A549 (cell line): ENCODE results near the gene DNAJC18. TPM values are rescaled to one million over a fixed set of nuclear protein-coding genes. Genes with fewer than 3 reads are reported as not detected.

ENCODE experiments used
- ATAC-seq, 2 experiments: fragments of 200-7000 bp in 1 of 2; fragments of >200 bp in 1 of 2; cut with Nextera tagmentation in 1 of 2; cut with Tn5 transposase in 1 of 2; 3 replicates each; pipeline versions ENCODE4 v1.8.0 to v1.9.1; 2018 to 2020; ENCODE audit warnings: mild to moderate bottlenecking in 1 of 2, moderate library complexity in 1 of 2
- CTCF ChIA-PET: fragments of 300-600 bp; sonication (Branson Sonifier 250); formaldehyde crosslinking; extraction: SDS; loops from one replicate; lab custom pipeline; 2021; ENCODE audit warnings: antibody characterized with exemption, inconsistent platforms; lab: Yijun Ruan, JAX
- POLR2A ChIA-PET: fragments of 350-600 bp; formaldehyde crosslinking; extraction: SDS; loops from one replicate; lab custom pipeline; 2021; ENCODE audit warnings: antibody characterized with exemption, inconsistent platforms; lab: Yijun Ruan, JAX
- DNase-seq, 2 experiments: peaks; one replicate each; pipeline versions ENCODE4 v3.0.0 to v3.0.0-alpha.2; 2011 to 2016; ENCODE audit warnings: low read depth in 1 of 2, low spot score in 1 of 2
- FAIRE-seq: peaks from 2 replicates; lab custom pipeline; 2011; peaks lifted over from hg19 to GRCh38; lab: Jason Lieb, UNC
- H3K27ac ChIP-seq, 2 experiments: fragments of >200 bp; sonication (Bioruptor Twin); formaldehyde crosslinking; 3 replicates each; pipeline ENCODE4 v1.5.1; 2016 to 2017
- H3K4me1 ChIP-seq: fragments of >200 bp; sonication (Bioruptor Twin); formaldehyde crosslinking; 3 replicates; pipeline ENCODE4 v1.6.1; 2016
- H3K4me2 ChIP-seq: fragments of >200 bp; sonication (Bioruptor Twin); formaldehyde crosslinking; 3 replicates; pipeline ENCODE4 v1.6.1; 2016
- H3K4me3 ChIP-seq: fragments of >200 bp; sonication (Bioruptor Twin); formaldehyde crosslinking; 3 replicates; pipeline ENCODE4 v1.5.1; 2016
- H3K9me3 ChIP-seq: fragments of >200 bp; sonication (Bioruptor Twin); formaldehyde crosslinking; 3 replicates; pipeline ENCODE4 v1.6.1; 2016
- CBX2 ChIP-seq: fragments of 200-600 bp; sonication (generic); IDR thresholded peaks from 2 replicates; pipeline ENCODE4 v1.6.1; 2016; ENCODE audit warnings: low read depth, mild to moderate bottlenecking, borderline replicate concordance
- CHD4 ChIP-seq: fragments of 200-600 bp; sonication (generic); IDR thresholded peaks from 2 replicates; pipeline ENCODE4 v1.6.1; 2016; ENCODE audit warnings: antibody characterized with exemption, mild to moderate bottlenecking, borderline replicate concordance
- EHMT2 ChIP-seq: fragments of 200-600 bp; sonication (generic); IDR thresholded peaks from 2 replicates; pipeline ENCODE4 v1.6.1; 2016; ENCODE audit warnings: antibody characterized with exemption, low read depth, mild to moderate bottlenecking, moderate library complexity
- EP300 ChIP-seq, 2 experiments: fragments of >200 bp; sonication (Bioruptor Twin); formaldehyde crosslinking; IDR thresholded peaks; 2 replicates in 1 of 2; 3 replicates in 1 of 2; pipeline ENCODE4 v1.6.1; 2016 to 2017
- GATA3 ChIP-seq: IDR thresholded peaks from 2 replicates; pipeline ENCODE4 v1.6.1; 2012; ENCODE audit warnings: borderline replicate concordance
- HEYL ChIP-seq: fragments of 250-450 bp; sonication (Bioruptor Pico); IDR thresholded peaks from 2 replicates; pipeline ENCODE4 v1.8.0; 2021; ENCODE audit warnings: mild to moderate bottlenecking, moderate library complexity
- HOXA7 ChIP-seq: fragments of 250-450 bp; sonication (Bioruptor Pico); IDR thresholded peaks from 2 replicates; pipeline ENCODE4 v1.5.0; 2020; ENCODE audit warnings: mild to moderate bottlenecking, moderate library complexity
- HOXB13 ChIP-seq: fragments of 250-450 bp; sonication (Bioruptor Pico); IDR thresholded peaks from 2 replicates; pipeline ENCODE4 v1.5.0; 2020; ENCODE audit warnings: low read depth, mild to moderate bottlenecking, moderate library complexity
- HOXB5 ChIP-seq: fragments of 250-450 bp; sonication (Bioruptor Pico); IDR thresholded peaks from 2 replicates; pipeline ENCODE4 v1.5.0; 2020; ENCODE audit warnings: mild to moderate bottlenecking, moderate library complexity
- KDM5A ChIP-seq: fragments of 200-600 bp; sonication (generic); IDR thresholded peaks from 2 replicates; pipeline ENCODE4 v1.6.1; 2016; ENCODE audit warnings: antibody characterized with exemption, mild to moderate bottlenecking
- MYC ChIP-seq: IDR thresholded peaks from 2 replicates; pipeline ENCODE4 v1.6.1; 2012; ENCODE audit warnings: mild to moderate bottlenecking, inconsistent platforms, low read length, improper control_type of control experiment, borderline replicate concordance
- NFE2L2 ChIP-seq: fragments of 150-350 bp; conservative IDR thresholded peaks from 2 replicates; pipeline ENCODE4 v1.6.1; 2014; ENCODE audit warnings: low read length
- NPAS2 ChIP-seq: fragments of 250-450 bp; sonication (Bioruptor Pico); IDR thresholded peaks from 2 replicates; pipeline ENCODE4 v1.8.0; 2022; ENCODE audit warnings: mild to moderate bottlenecking, moderate library complexity, borderline replicate concordance
- POLR2A ChIP-seq: IDR thresholded peaks from 2 replicates; pipeline ENCODE4 v1.6.1; 2012; ENCODE audit warnings: mild to moderate bottlenecking, low read length
- POLR2AphosphoS2 ChIP-seq: conservative IDR thresholded peaks from 2 replicates; pipeline ENCODE4 v1.6.1; 2012; ENCODE audit warnings: low read length, improper control_type of control experiment, inconsistent platforms
- RCOR1 ChIP-seq: fragments of 150-350 bp; IDR thresholded peaks from 2 replicates; pipeline ENCODE4 v1.6.1; 2014; ENCODE audit warnings: antibody characterized with exemption, low read length, low read depth
- RFX5 ChIP-seq: fragments of 450-650 bp; IDR thresholded peaks from 2 replicates; pipeline ENCODE4 v1.7.1; 2014; ENCODE audit warnings: antibody characterized with exemption, mild to moderate bottlenecking, moderate library complexity
- SMC3 ChIP-seq: fragments of >200 bp; sonication (Bioruptor Twin); formaldehyde crosslinking; IDR thresholded peaks from 3 replicates; pipeline ENCODE4 v1.6.1; 2018; ENCODE audit warnings: inconsistent platforms
- ZFP36 ChIP-seq: fragments of 450-650 bp; IDR thresholded peaks from 2 replicates; pipeline ENCODE4 v1.6.1; 2014; ENCODE audit warnings: borderline replicate concordance; ENCODE audit not compliant: partially characterized antibody
- WGBS: methylation state at CpG from one replicate; pipeline ENCODE4 v1.1.6; 2017; ENCODE audit errors: missing lambda C conversion rate; 5-methylcytosine and 5-hydroxymethylcytosine counted together
- polyA plus RNA-seq, 4 experiments: library from polyadenylated mRNA; depleted of rRNA in 3 of 4; stranded (reverse); fragments of >200 nt; fragmentation: RNase III in 1 of 4; extraction: RNeasy Plus Mini Kit Qiagen cat#74134 plus additional on column Dnase treatment in 1 of 4; gene quantifications; 2 replicates in 3 of 4; 3 replicates in 1 of 4; pipeline ENCODE4 v1.2.3, GENCODE V29; 2011 to 2017
- TF ChIP-seq, protein P1 (sequence below): fragments of 250-450 bp; sonication (Bioruptor Pico); IDR thresholded peaks from 2 replicates; pipeline ENCODE4 v1.5.0; 2021; ENCODE audit warnings: mild to moderate bottlenecking, moderate library complexity, borderline replicate concordance
- TF ChIP-seq, protein P2 (sequence below): fragments of >200 bp; sonication (Bioruptor Twin); formaldehyde crosslinking; IDR thresholded peaks from 3 replicates; pipeline ENCODE4 v1.6.1; 2016
- TF ChIP-seq, protein P3 (sequence below): fragments of 250-450 bp; sonication (Bioruptor Pico); IDR thresholded peaks from 2 replicates; pipeline ENCODE4 v1.5.0; 2020; ENCODE audit warnings: low read depth, mild to moderate bottlenecking, moderate library complexity

DNAJC18 gene
- polyA plus RNA-seq, 2 of the 4 experiments (the other 2 are of a cell fraction) = 5.3 TPM

DNA sequence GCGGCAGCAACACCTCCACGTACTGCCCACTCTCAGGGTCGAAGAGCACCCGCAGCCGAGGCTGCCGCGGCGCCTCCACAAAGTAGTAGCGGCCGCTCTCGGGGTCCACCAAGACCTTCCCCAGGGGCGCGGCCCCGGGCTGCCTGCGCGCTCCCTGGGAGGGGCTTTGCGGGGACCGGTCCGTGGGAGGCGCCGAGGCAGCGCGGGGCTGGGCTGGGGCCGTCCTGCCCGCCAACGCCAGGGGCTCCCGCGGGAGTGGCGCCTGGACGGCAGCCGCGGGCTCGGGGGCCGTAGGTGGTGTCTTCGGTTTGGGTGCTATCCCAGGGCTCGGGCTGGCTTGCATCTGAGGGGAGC is 47.0 kb downstream of the DNAJC18 start (continued):
- TF ChIP-seq, protein P1, sequence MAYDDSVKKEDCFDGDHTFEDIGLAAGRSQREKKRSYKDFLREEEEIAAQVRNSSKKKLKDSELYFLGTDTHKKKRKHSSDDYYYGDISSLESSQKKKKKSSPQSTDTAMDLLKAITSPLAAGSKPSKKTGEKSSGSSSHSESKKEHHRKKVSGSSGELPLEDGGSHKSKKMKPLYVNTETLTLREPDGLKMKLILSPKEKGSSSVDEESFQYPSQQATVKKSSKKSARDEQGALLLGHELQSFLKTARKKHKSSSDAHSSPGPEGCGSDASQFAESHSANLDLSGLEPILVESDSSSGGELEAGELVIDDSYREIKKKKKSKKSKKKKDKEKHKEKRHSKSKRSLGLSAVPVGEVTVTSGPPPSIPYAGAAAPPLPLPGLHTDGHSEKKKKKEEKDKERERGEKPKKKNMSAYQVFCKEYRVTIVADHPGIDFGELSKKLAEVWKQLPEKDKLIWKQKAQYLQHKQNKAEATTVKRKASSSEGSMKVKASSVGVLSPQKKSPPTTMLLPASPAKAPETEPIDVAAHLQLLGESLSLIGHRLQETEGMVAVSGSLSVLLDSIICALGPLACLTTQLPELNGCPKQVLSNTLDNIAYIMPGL (CRISPR knock-in tag) = no peak
- TF ChIP-seq POLR2AphosphoS2 = 0 out of 2 replicates have a peak, but pooled peaks have one; percentile 48
- no peak for TF ChIP-seq GATA3
- TF ChIP-seq, protein P2, sequence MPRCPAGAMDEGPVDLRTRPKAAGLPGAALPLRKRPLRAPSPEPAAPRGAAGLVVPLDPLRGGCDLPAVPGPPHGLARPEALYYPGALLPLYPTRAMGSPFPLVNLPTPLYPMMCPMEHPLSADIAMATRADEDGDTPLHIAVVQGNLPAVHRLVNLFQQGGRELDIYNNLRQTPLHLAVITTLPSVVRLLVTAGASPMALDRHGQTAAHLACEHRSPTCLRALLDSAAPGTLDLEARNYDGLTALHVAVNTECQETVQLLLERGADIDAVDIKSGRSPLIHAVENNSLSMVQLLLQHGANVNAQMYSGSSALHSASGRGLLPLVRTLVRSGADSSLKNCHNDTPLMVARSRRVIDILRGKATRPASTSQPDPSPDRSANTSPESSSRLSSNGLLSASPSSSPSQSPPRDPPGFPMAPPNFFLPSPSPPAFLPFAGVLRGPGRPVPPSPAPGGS = 0 out of 3 replicates have a peak, but pooled peaks have one; percentile 24
- TF ChIP-seq NPAS2 (CRISPR knock-in tag) = no peak
- no peak for TF ChIP-seq HOXB5 (CRISPR knock-in tag)
- TF ChIP-seq CBX2 = no peak
- TF ChIP-seq RCOR1 = no peak
- TF ChIP-seq ZFP36 = no peak
- TF ChIP-seq EP300 (IDR thresholded peaks at IDR 0.05) = no peak
- no peak for TF ChIP-seq EHMT2
- no peak for TF ChIP-seq HOXA7
- no peak for TF ChIP-seq KDM5A
- no peak for TF ChIP-seq HOXB13 (CRISPR knock-in tag)
- no peak for TF ChIP-seq CHD4
- no peak for TF ChIP-seq MYC
- TF ChIP-seq HEYL (CRISPR knock-in tag) = no peak
- no peak for TF ChIP-seq NFE2L2
- no peak for TF ChIP-seq SMC3

DNA sequence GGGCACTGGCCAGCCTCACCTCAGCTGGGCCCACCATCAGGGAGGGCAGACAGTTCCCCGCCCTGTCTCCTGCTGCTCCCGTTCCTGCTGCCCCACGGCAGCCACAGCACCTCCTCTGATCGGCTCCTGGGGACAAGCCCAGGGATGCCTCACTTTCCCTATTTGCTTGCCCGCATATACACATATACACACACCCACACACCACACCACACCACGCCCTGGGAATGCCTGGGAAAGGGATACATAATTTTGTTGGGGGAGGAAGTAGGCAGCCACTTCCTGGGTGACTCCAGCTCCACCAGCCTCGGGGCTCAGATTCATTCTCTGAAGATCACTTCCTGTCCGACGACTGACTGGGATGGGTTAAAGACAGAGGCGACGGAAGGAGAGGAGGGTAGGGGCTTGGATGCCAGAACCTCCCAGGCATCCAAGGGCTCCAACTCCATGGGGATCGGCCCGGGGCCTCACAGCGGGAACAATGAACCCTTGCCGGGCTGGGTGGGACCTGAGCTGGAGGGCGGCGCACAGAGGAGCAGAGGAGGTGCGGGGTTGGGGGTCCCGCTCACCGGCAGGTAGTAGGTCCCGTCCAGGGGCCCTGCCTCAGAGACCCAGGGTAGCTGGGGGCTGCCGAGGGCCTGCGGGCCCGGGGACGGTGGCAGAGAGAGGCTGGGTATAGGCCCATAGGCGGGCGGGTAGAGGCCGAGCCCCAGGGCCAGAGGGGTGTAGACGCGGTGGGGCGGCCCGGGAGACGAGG is 47.6 kb downstream of the DNAJC18 start:
- FAIRE-seq (no peak), ATAC-seq (peak; percentile 60 to 64), DNase-seq (peak; percentile 75 to 81)
- ChIA-PET CTCF (interaction anchor here (0.6 to 2.4 kb wide), 17 partner anchors 9 to 812 kb away, joined by 3 to 16 read pairs (median 4); partner anchors contain the start of genes MATR3, PAIP2 and SLC23A1), POLR2A (interaction anchor here (0.7 to 3.1 kb wide), 3 partner anchors 9 to 50 kb away, joined by 3 to 18 read pairs (median 4); partner anchors contain the start of genes PAIP2 and SLC23A1)
- TF ChIP-seq, protein P3, sequence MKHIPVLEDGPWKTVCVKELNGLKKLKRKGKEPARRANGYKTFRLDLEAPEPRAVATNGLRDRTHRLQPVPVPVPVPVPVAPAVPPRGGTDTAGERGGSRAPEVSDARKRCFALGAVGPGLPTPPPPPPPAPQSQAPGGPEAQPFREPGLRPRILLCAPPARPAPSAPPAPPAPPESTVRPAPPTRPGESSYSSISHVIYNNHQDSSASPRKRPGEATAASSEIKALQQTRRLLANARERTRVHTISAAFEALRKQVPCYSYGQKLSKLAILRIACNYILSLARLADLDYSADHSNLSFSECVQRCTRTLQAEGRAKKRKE (CRISPR knock-in tag) = 0 out of 2 replicates have a peak, but pooled peaks have one; percentile 6
- TF ChIP-seq POLR2AphosphoS2 (0 out of 2 replicates have a peak, but pooled peaks have one; percentile 24), RFX5 (no peak), HOXB13 (CRISPR knock-in tag) (no peak; the same call in 1 of the 2 replicates), POLR2A (peak; percentile 26; the same call in 1 of the 2 replicates)
- Histone ChIP-seq H3K4me1 (peaks cover 48% of the 10 kb centered on the region), H3K27ac (peak overlapping the region; percentile 89 to 92), H3K9me3 (no peaks in the 10 kb centered on the region), H3K4me3 (peak overlapping the region; percentile 85), H3K4me2 (peak overlapping the region; percentile 93)
- WGBS = 11% methylated on average over 15 of the region's 33 CpGs
